OCI-LY1 (cell line): Measurements from ENCODE around the gene SPI1.

Source experiments
- H2AFZ ChIP-seq: fragments of 200-600 bp; sonication (generic), shearing (Covaris generic); 2 replicates; pipeline ENCODE4 v1.6.0; 2014; ENCODE audit warnings: antibody characterized with exemption, mild to moderate bottlenecking, low read length
- H3F3A ChIP-seq: fragments of 200-600 bp; sonication (generic), shearing (Covaris generic); 2 replicates; pipeline ENCODE4 v1.6.0; 2014; ENCODE audit warnings: mild to moderate bottlenecking, antibody characterized with exemption, low read length, moderate library complexity; ENCODE audit not compliant: insufficient read depth
- H3K27ac ChIP-seq: fragments of 200-600 bp; sonication (generic); 2 replicates; pipeline ENCODE4 v1.5.1; 2014; ENCODE audit warnings: low read length, mixed run types, mild to moderate bottlenecking, low read depth; ENCODE audit not compliant: poor library complexity, severe bottlenecking
- H3K27me3 ChIP-seq: fragments of 200-600 bp; sonication (generic); 2 replicates; pipeline ENCODE4 v1.6.0; 2014; ENCODE audit warnings: antibody characterized with exemption, mild to moderate bottlenecking, low read length, moderate library complexity; ENCODE audit not compliant: insufficient read depth
- H3K36me3 ChIP-seq: fragments of 200-600 bp; sonication (generic); 2 replicates; pipeline ENCODE4 v1.6.1; 2014; ENCODE audit warnings: mild to moderate bottlenecking, antibody characterized with exemption, low read length, moderate library complexity, mixed read lengths; ENCODE audit not compliant: insufficient read depth
- H3K4me1 ChIP-seq: fragments of 200-600 bp; sonication (generic); 2 replicates; pipeline ENCODE4 v1.5.1; 2014; ENCODE audit warnings: mild to moderate bottlenecking, low read length, moderate library complexity; ENCODE audit not compliant: insufficient read depth, severe bottlenecking
- H3K4me2 ChIP-seq: fragments of 200-600 bp; sonication (generic), shearing (Covaris generic); 2 replicates; pipeline ENCODE4 v1.6.1; 2014; ENCODE audit warnings: low read length
- H3K4me3 ChIP-seq: fragments of 200-600 bp; sonication (generic); 2 replicates; pipeline ENCODE4 v1.5.1; 2014; ENCODE audit warnings: low read length, low read depth, mild to moderate bottlenecking, mixed read lengths; ENCODE audit not compliant: poor library complexity, severe bottlenecking
- H3K79me2 ChIP-seq: fragments of 200-600 bp; shearing (Covaris generic); 2 replicates; pipeline ENCODE4 v1.6.1; 2016; ENCODE audit warnings: mixed run types, low read length, mixed read lengths; ENCODE audit not compliant: insufficient read depth
- H3K9ac ChIP-seq: fragments of 200-600 bp; sonication (generic), shearing (Covaris generic); 2 replicates; pipeline ENCODE4 v1.6.1; 2014; ENCODE audit warnings: mild to moderate bottlenecking, low read length, mixed read lengths
- H3K9me2 ChIP-seq: fragments of 200-600 bp; sonication (generic), shearing (Covaris generic); 2 replicates; pipeline ENCODE4 v1.6.1; 2014; ENCODE audit warnings: low read depth, mild to moderate bottlenecking, low read length, mixed read lengths
- H3K9me3 ChIP-seq: fragments of 200-600 bp; shearing (Covaris generic); 2 replicates; pipeline ENCODE4 v1.6.1; 2014; ENCODE audit warnings: low read length, mixed read lengths
- H4K20me1 ChIP-seq: fragments of 200-600 bp; sonication (generic), shearing (Covaris generic); 2 replicates; pipeline ENCODE4 v1.6.0; 2016; ENCODE audit warnings: mild to moderate bottlenecking, low read length; ENCODE audit not compliant: insufficient read depth
- CTCF ChIP-seq: fragments of 200-600 bp; sonication (generic), shearing (Covaris generic); IDR thresholded peaks from 2 replicates; pipeline ENCODE4 v1.5.1; 2017; ENCODE audit warnings: mild to moderate bottlenecking, antibody characterized with exemption, low read length, moderate library complexity, mixed read lengths
- EZH2 ChIP-seq: fragments of 200-600 bp; sonication (generic), shearing (Covaris generic); IDR thresholded peaks from 2 replicates; pipeline ENCODE4 v1.8.0; 2017; ENCODE audit warnings: borderline replicate concordance, mixed run types, mild to moderate bottlenecking, antibody characterized with exemption, low read length, moderate library complexity, mixed read lengths

The SPI1 gene

GRCh38 chr11:47384498-47384897, 6.2 kb upstream of the SPI1 start:
- Histone ChIP-seq H3K27ac (no peak overlapping the region), H3K27me3 (no peaks in the 10 kb centered on the region), H3F3A (no peaks in the 10 kb centered on the region), H3K36me3 (no peaks in the 10 kb centered on the region), H2AFZ (no peak overlapping the region), H3K4me2 (no peak overlapping the region), H3K79me2 (no peaks in the 10 kb centered on the region), H3K9me3 (no peaks in the 10 kb centered on the region), H3K9ac (no peak overlapping the region), H3K4me3 (no peak overlapping the region), H3K9me2 (no peaks in the 10 kb centered on the region), H4K20me1 (no peaks in the 10 kb centered on the region), H3K4me1 (no peaks in the 10 kb centered on the region)
- TF ChIP-seq EZH2 (no peak), CTCF (no peak)

GRCh38 chr11:47383071-47383470, 4.7 kb upstream of the SPI1 start:
- H3K36me3 ChIP-seq: no peaks in the 10 kb centered on the region
- H3K9ac ChIP-seq: no peak overlapping the region
- H3K9me3 ChIP-seq: no peaks in the 10 kb centered on the region
- no peaks in the 10 kb centered on the region for H3F3A ChIP-seq
- H4K20me1 ChIP-seq: no peaks in the 10 kb centered on the region
- no peaks in the 10 kb centered on the region for H3K9me2 ChIP-seq
- H3K4me3 ChIP-seq: no peak overlapping the region
- no peaks in the 10 kb centered on the region for H3K27me3 ChIP-seq
- H2AFZ ChIP-seq: no peak overlapping the region
- no peak overlapping the region for H3K4me2 ChIP-seq
- H3K79me2 ChIP-seq: peaks cover 2% of the 10 kb centered on the region; the same call in 1 of the 2 replicates
- H3K4me1 ChIP-seq: peaks cover 11% of the 10 kb centered on the region
- no peak overlapping the region for H3K27ac ChIP-seq
- TF ChIP-seq EZH2 (no peak), CTCF (no peak)

- peaks cover 33% of the 10 kb centered on the region for H3K4me1 ChIP-seq
Measured at GRCh38 chr11:47380078-47380477, 1.7 kb upstream of the SPI1 start.

More at GRCh38 chr11:47380078-47380477, 1.7 kb upstream of the SPI1 start:
- no peaks in the 10 kb centered on the region for H3F3A ChIP-seq
- no peak overlapping the region for H3K27ac ChIP-seq
- H3K9ac ChIP-seq: no peak overlapping the region
- no peak overlapping the region for H3K4me3 ChIP-seq
- H3K36me3 ChIP-seq: peaks cover 6% of the 10 kb centered on the region; the same call in 1 of the 2 replicates
- H3K4me2 ChIP-seq: no peak overlapping the region
- no peaks in the 10 kb centered on the region for H3K27me3 ChIP-seq
- no peaks in the 10 kb centered on the region for H3K9me2 ChIP-seq
- H3K9me3 ChIP-seq: no peaks in the 10 kb centered on the region
- TF ChIP-seq EZH2 (no peak), CTCF (no peak)
- no peaks in the 10 kb centered on the region for H4K20me1 ChIP-seq
- no peak overlapping the region for H2AFZ ChIP-seq
- peaks cover 14% of the 10 kb centered on the region; the same call in 1 of the 2 replicates for H3K79me2 ChIP-seq
